ENCODE measurements around the gene AGL.

DNA sequence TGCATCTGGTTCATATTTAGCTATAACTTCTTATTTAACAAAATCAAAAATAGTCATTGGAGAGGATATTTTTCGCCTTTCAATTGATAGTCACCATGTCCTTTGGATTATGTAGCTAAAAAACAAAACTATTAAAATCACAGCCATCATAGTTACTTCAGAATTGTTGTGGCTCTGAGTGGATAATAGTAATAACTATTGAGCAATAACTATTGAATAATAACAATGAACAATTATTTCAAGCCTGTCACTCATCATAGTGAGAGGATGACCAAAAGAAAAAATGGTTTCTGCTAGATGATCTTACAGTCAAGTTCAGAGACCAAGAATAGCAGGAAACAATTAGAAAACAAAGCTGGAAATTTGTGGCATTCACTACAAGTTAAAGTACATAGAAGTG is 38.4 kb upstream of the AGL start:
- TF ChIP-seq, protein P1, sequence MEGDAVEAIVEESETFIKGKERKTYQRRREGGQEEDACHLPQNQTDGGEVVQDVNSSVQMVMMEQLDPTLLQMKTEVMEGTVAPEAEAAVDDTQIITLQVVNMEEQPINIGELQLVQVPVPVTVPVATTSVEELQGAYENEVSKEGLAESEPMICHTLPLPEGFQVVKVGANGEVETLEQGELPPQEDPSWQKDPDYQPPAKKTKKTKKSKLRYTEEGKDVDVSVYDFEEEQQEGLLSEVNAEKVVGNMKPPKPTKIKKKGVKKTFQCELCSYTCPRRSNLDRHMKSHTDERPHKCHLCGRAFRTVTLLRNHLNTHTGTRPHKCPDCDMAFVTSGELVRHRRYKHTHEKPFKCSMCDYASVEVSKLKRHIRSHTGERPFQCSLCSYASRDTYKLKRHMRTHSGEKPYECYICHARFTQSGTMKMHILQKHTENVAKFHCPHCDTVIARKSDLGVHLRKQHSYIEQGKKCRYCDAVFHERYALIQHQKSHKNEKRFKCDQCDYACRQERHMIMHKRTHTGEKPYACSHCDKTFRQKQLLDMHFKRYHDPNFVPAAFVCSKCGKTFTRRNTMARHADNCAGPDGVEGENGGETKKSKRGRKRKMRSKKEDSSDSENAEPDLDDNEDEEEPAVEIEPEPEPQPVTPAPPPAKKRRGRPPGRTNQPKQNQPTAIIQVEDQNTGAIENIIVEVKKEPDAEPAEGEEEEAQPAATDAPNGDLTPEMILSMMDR (IDR thresholded peaks at IDR 0.05): no peak
- no peak for TF ChIP-seq POLR2A (IDR thresholded peaks at IDR 0.05)
